Transverse colon (tissue), 4 donors: Measurements from ENCODE around the gene CCM2L. TPM values are rescaled to one million over a fixed set of nuclear protein-coding genes. Genes with fewer than 3 reads are reported as not detected.

Experiments
- DNase-seq: peaks from one replicate; pipeline ENCODE4 v3.0.0-alpha.2; 2019
- H3K27ac ChIP-seq, 4 donors: fragments of 200-600 bp; sonication (generic); 2 replicates each; pipeline ENCODE4 v1.5.1; 2016 to 2018; ENCODE audit warnings: inconsistent platforms in 4 of 4
- H3K27me3 ChIP-seq: fragments of 200-600 bp; sonication (generic); 2 replicates; pipeline ENCODE4 v1.5.1; 2017; ENCODE audit warnings: inconsistent platforms
- H3K36me3 ChIP-seq, 4 donors: fragments of 200-600 bp; sonication (generic); 2 replicates each; pipeline ENCODE4 v1.5.1; 2017 to 2019; ENCODE audit warnings: inconsistent platforms in 4 of 4
- H3K4me1 ChIP-seq, 4 donors: fragments of 200-600 bp; sonication (generic); 2 replicates each; pipeline ENCODE4 v1.5.1; 2017 to 2020; ENCODE audit warnings: inconsistent platforms in 4 of 4
- H3K4me3 ChIP-seq, 4 donors: fragments of 200-600 bp; sonication (generic); 1 replicate in 1 of 4; 2 replicates in 3 of 4; pipeline versions ENCODE4 v1.5.1 to v1.6.1; 2017 to 2019; ENCODE audit warnings: inconsistent platforms in 4 of 4
- H3K9me3 ChIP-seq, 2 donors: fragments of 200-600 bp; sonication (generic); 2 replicates each; pipeline ENCODE4 v1.5.1; 2017 to 2019; ENCODE audit warnings: inconsistent platforms in 2 of 2
- EP300 ChIP-seq: sonication (generic); formaldehyde crosslinking; IDR thresholded peaks from one replicate; pipeline ENCODE4 v1.6.1; 2017; ENCODE audit warnings: antibody characterized with exemption, low read depth
- POLR2A ChIP-seq: fragments of 450-650 bp; IDR thresholded peaks from one replicate; pipeline ENCODE4 v1.6.1; 2016; ENCODE audit warnings: antibody characterized with exemption, mild to moderate bottlenecking, moderate library complexity
- POLR2AphosphoS5 ChIP-seq, 3 donors: sonication (generic); formaldehyde crosslinking; IDR thresholded peaks; one replicate each; pipeline ENCODE4 v1.6.1; 2016; ENCODE audit warnings: antibody characterized with exemption in 3 of 3
- WGBS, 2 donors: methylation state at CpG; one replicate each; pipeline ENCODE4 v1.1.5; 2018; ENCODE audit warnings: low coverage in 1 of 2; 5-methylcytosine and 5-hydroxymethylcytosine counted together
- in situ Hi-C, 4 donors: fragments of 200-750 bp; cut with MboI; loops; one replicate each; pipeline versions ENCODE4 v1.15.0 to v1.15.1; 2017; ENCODE audit warnings: low sequenced_read_pairs in 3 of 4, low pct_ligation_motif_present in 1 of 4, low pct_unique_long_range_greater_than_20kb in 1 of 4
- intact Hi-C: fragments of 100-400 bp; cut with DNase I; formaldehyde crosslinking; loops from one replicate; pipeline ENCODE4 v1.15.1; 2023; ENCODE audit warnings: low total_unique reads
- total RNA-seq, 4 donors: library from RNA; depleted of rRNA; stranded (reverse); fragments of >200 nt; gene quantifications; one replicate each; pipeline ENCODE4 v1.1.0, GENCODE V29; 2016
- TF ChIP-seq, protein P1 (sequence below), 5 experiments: fragments of 200-600 bp in 3 of 5; fragments of 450-650 bp in 2 of 5; sonication (generic) in 3 of 5; IDR thresholded peaks; 1 replicate in 2 of 5; 2 replicates in 3 of 5; pipeline ENCODE4 v1.5.1; 2016 to 2017; ENCODE audit warnings: antibody characterized with exemption in 5 of 5, inconsistent platforms in 3 of 5, mild to moderate bottlenecking in 2 of 5, moderate library complexity in 1 of 5

CCM2L gene
- total RNA-seq, 4 donors from 2014 or later: 1.7 to 4.9 (median 3.0) TPM

DNA sequence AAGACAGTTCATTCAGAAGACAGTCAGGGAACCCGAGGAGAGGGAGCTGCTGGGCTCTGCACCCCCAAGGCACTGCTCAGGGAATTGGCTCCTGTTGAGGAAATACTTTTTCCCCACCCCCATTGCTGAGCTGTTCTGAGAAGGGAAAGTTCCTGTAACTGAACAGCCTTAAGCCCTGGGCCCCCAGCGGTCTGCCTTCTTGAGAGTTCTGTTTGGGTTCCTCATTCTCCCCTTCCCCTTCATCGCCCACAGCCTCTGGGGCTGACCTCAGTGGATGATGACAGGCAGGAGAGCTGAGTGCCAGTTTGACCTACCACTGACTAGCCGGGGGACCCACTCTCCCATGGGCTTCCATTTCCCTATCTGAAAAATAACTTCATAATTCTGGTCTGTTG is 52.5 kb downstream of the CCM2L start:
- H3K9me3 ChIP-seq: no peaks in the 10 kb centered on the region
- H3K27ac ChIP-seq: peak overlapping the region in 2 of 4 donors; percentile 5 to 52
- H3K4me3 ChIP-seq: no peak overlapping the region
- H3K27me3 ChIP-seq: peaks cover 14% of the 10 kb centered on the region
- no peaks in the 10 kb centered on the region for H3K36me3 ChIP-seq
- TF ChIP-seq, protein P1, sequence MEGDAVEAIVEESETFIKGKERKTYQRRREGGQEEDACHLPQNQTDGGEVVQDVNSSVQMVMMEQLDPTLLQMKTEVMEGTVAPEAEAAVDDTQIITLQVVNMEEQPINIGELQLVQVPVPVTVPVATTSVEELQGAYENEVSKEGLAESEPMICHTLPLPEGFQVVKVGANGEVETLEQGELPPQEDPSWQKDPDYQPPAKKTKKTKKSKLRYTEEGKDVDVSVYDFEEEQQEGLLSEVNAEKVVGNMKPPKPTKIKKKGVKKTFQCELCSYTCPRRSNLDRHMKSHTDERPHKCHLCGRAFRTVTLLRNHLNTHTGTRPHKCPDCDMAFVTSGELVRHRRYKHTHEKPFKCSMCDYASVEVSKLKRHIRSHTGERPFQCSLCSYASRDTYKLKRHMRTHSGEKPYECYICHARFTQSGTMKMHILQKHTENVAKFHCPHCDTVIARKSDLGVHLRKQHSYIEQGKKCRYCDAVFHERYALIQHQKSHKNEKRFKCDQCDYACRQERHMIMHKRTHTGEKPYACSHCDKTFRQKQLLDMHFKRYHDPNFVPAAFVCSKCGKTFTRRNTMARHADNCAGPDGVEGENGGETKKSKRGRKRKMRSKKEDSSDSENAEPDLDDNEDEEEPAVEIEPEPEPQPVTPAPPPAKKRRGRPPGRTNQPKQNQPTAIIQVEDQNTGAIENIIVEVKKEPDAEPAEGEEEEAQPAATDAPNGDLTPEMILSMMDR (IDR thresholded peaks at IDR 0.05): no peak
- TF ChIP-seq POLR2A (no peak), EP300 (no peak), POLR2AphosphoS5 (IDR thresholded peaks at IDR 0.05) (no peak)
- H3K4me1 ChIP-seq: no peaks in the 10 kb centered on the region
- in situ Hi-C loops (no loop called here), intact Hi-C loops (loop anchor here (5.0 kb wide), 1 partner anchor 475 kb away; no protein-coding TSS in a partner anchor)
- DNase-seq: peak; percentile 34
- 20 to 53% methylated on average over 4 of the region's 4 CpGs for WGBS, 2 donors

DNA sequence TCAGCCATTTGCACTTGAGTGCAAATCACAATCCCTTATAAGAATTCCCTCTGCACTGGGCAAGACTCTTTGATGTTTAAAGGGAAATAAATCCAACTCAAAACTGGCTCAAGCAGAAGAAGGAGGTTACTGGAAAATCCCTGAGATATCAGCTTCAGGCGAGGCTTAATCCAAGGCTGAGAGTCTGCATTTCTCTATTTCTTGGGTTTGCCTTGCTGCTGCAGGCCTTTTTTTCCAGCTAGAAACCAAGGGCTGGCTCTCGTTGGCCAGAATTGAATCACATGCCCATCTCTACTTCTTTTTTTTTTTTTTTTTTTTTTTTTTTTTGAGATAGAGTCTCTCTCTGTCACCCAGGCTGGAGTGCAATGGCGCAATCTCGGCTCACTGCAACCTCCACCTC is 53.5 kb downstream of the CCM2L start:
- no peak for DNase-seq
- TF ChIP-seq POLR2A: no peak
- TF ChIP-seq POLR2AphosphoS5 (IDR thresholded peaks at IDR 0.05): no peak
- no peak for TF ChIP-seq EP300
- TF ChIP-seq, protein P1 (IDR thresholded peaks at IDR 0.05): no peak
- peak overlapping the region in 2 of 4 donors; percentile 3 to 52 for H3K27ac ChIP-seq
- H3K27me3 ChIP-seq: peaks cover 7% of the 10 kb centered on the region
- H3K9me3 ChIP-seq: no peaks in the 10 kb centered on the region
- H3K4me1 ChIP-seq: no peaks in the 10 kb centered on the region
- H3K36me3 ChIP-seq: no peaks in the 10 kb centered on the region
- intact Hi-C loops (loop anchor here (5.0 kb wide), 1 partner anchor 474 kb away; no protein-coding TSS in a partner anchor), in situ Hi-C loops (no loop called here)
- WGBS, 2 donors: 74 to 79% methylated on average over 4 of the region's 4 CpGs
- H3K4me3 ChIP-seq: no peak overlapping the region

GRCh38 chr20:32064667-32065066 is 54.4 kb downstream of the CCM2L start:
- Histone ChIP-seq H3K27me3 (peaks cover 11% of the 10 kb centered on the region), H3K4me1 (no peaks in the 10 kb centered on the region), H3K9me3 (no peaks in the 10 kb centered on the region), H3K4me3 (no peak overlapping the region), H3K36me3 (no peaks in the 10 kb centered on the region), H3K27ac (no peak overlapping the region)
- in situ Hi-C loops (no loop called here), intact Hi-C loops (loop anchor here (5.0 kb wide), 1 partner anchor 473 kb away; no protein-coding TSS in a partner anchor)
- TF ChIP-seq, protein P1 (IDR thresholded peaks at IDR 0.05): no peak
- TF ChIP-seq POLR2AphosphoS5 (IDR thresholded peaks at IDR 0.05) (no peak), POLR2A (no peak)
- WGBS, 2 donors: 76% methylated on average over 7 of the region's 7 CpGs; no CpG with 5 or more reads in 1 of the 2 donors
- no peak for DNase-seq

DNA sequence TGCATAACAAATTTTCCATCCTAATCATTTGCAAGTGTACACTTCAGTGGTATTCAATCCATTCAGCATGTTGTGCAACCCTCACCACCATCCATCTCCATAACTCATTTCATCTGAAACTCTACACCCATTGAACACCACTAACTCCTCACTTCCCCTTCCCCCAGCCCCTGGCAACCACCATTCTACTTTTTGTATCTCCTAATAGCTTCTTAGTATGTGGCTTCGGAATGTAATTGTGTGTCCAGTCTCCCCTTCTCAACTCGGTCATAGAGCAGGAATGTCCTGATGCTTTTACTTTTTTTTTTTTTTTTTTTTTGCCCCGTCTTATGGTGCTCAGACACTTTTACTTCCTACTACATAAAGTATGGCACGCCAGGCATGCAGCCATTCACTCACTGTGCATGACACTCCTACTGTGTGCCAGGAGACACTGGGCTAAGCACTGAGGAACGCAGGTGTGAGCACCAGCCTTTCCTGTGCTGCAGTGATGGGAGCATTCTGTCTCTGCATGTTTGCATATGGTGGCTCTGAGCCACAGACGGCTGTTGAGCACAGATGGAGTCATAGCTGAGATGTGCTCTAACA is 57.1 kb downstream of the CCM2L start:
- DNase-seq: no peak
- in situ Hi-C loops: no loop called here
- H3K36me3 ChIP-seq: no peaks in the 10 kb centered on the region
- peaks cover 6% of the 10 kb centered on the region for H3K27me3 ChIP-seq
- intact Hi-C loops: no loop called here
- H3K27ac ChIP-seq: no peak overlapping the region
- no peaks in the 10 kb centered on the region for H3K9me3 ChIP-seq
- TF ChIP-seq EP300 (no peak), POLR2AphosphoS5 (IDR thresholded peaks at IDR 0.05) (no peak), POLR2A (no peak)
- TF ChIP-seq, protein P1 (IDR thresholded peaks at IDR 0.05): no peak
- H3K4me3 ChIP-seq: no peak overlapping the region
- WGBS, 2 donors: 62 to 72% methylated on average over 4 to 6 of the region's 6 CpGs
- no peaks in the 10 kb centered on the region for H3K4me1 ChIP-seq
